A673 (cell line): Measurements from ENCODE around the gene PTPRK.

Source experiments
- CTCF ChIP-seq: fragments of 300-800, 200-600 bp; sonication (generic); conservative IDR thresholded peaks from 2 replicates; pipeline ENCODE4 v1.5.1; 2017; ENCODE audit warnings: low read depth, mild to moderate bottlenecking, antibody characterized with exemption, low read length, moderate library complexity, mixed read lengths
- EZH2 ChIP-seq: fragments of 200-600 bp; sonication (generic); IDR thresholded peaks from 2 replicates; pipeline ENCODE4 v1.6.1; 2017; ENCODE audit warnings: borderline replicate concordance, low read depth, mild to moderate bottlenecking, mixed read lengths, antibody characterized with exemption, low read length; ENCODE audit not compliant: poor library complexity, severe bottlenecking

- no peak for TF ChIP-seq CTCF
- no peak for TF ChIP-seq EZH2
Measured at GRCh38 chr6:128007658-128008057, 512.7 kb downstream of the PTPRK start.
